Erythroblast (primary cell): ENCODE data around the gene TRIP10.

Experiments
- GATA1 ChIP-seq: IDR thresholded peaks from 2 replicates; pipeline ENCODE4 v1.6.1; 2011; ENCODE audit warnings: low read depth, mild to moderate bottlenecking, control low read depth, low read length, moderate library complexity
- POLR2A ChIP-seq: IDR thresholded peaks from 2 replicates; pipeline ENCODE4 v1.6.1; 2011; ENCODE audit warnings: mild to moderate bottlenecking, low read length

DNA sequence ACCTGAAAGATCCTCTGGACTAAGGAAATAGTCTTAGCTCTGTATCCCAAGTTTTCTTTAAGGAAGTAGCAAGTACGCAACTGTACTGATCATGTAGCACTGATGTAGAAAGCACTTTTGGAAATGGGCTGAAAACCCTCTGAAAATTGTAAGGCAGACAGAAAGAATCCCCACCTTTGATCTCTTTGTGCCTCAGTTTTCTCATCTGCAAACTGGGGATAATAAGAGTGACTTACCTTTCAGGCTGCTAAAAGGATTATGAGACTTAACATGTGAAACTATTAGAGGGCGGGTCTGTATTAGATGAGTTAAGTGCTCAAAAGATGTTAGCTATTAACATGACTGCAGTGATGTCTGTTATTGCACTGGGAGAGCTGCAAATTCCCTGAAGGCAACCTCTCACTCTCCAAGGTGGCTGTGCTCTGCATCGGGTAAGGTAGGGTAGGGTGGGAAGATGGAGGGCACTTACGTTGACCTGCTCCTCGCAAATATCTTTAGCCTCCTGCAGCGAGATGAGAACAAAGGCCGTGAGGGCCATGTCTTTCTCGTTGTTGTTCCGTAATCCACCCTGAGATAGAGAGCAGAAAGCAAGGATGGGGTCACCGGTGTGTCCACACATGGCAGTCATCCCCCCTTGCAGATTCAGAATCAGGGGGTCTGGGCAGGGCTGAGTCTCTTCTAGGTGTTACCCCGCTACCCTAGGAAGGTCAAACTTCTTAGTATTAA is 49.2 kb upstream of the TRIP10 start:
- TF ChIP-seq POLR2A (no peak), GATA1 (no peak)
